NT2/D1 (cell line): ENCODE data around the gene EXOC1L.

Experiments used
- SUZ12 ChIP-seq: IDR thresholded peaks from 2 replicates; pipeline ENCODE4 v1.6.1; 2011; ENCODE audit not compliant: insufficient read length, insufficient read depth; ENCODE audit errors: extremely low read depth
- ZNF274 ChIP-seq: IDR thresholded peaks from 2 replicates; pipeline ENCODE4 v1.6.1; 2011; ENCODE audit warnings: mild to moderate bottlenecking, low read depth, low read length

- TF ChIP-seq ZNF274 (no peak), SUZ12 (no peak)
Measured at GRCh38 chr4:55871299-55871800, 51.8 kb downstream of the EXOC1L start.
